Testis (tissue), 3 donors: ENCODE measurements around the gene REG3G. TPM values are rescaled to one million over a fixed set of nuclear protein-coding genes. Genes with fewer than 3 reads are reported as not detected.

Source experiments
- DNase-seq: peaks from one replicate; pipeline ENCODE4 v3.0.0-alpha.2; 2019
- H3K27ac ChIP-seq, 2 donors: fragments of 200-600 bp; sonication (generic); one replicate each; pipeline ENCODE4 v1.5.1; 2019
- H3K27me3 ChIP-seq: fragments of 200-600 bp; sonication (generic); one replicate; pipeline ENCODE4 v1.5.1; 2019
- H3K36me3 ChIP-seq: fragments of 200-600 bp; sonication (generic); one replicate; pipeline ENCODE4 v1.5.1; 2017; ENCODE audit warnings: low read depth; ENCODE audit errors: missing control alignments
- H3K4me1 ChIP-seq: fragments of 200-600 bp; sonication (generic); one replicate; pipeline ENCODE4 v1.5.1; 2019
- H3K4me3 ChIP-seq, 2 donors: fragments of 200-600 bp; sonication (generic); one replicate each; pipeline ENCODE4 v1.5.1; 2017 to 2019
- H3K9me3 ChIP-seq: fragments of 200-600 bp; sonication (generic); one replicate; pipeline ENCODE4 v1.5.1; 2017
- POLR2A ChIP-seq: fragments of 450-650 bp; IDR thresholded peaks from one replicate; pipeline ENCODE4 v1.6.1; 2017; ENCODE audit warnings: antibody characterized with exemption, mild to moderate bottlenecking, moderate library complexity
- WGBS, 2 donors: methylation state at CpG; one replicate each; pipeline ENCODE4 v1.1.5; 2018; 5-methylcytosine and 5-hydroxymethylcytosine counted together
- intact Hi-C: fragments of 100-400 bp; cut with DNase I; formaldehyde crosslinking; loops from one replicate; pipeline ENCODE4 v1.15.1; 2023; ENCODE audit warnings: low total_unique reads
- polyA plus RNA-seq: library from polyadenylated mRNA; stranded (reverse); fragments of 350-450 nt; fragmentation: Illumina TruSeq; extraction: RNeasy Lipid Tissue Mini Kit (QIAGEN cat#74804); gene quantifications from one replicate; pipeline ENCODE4 v1.2.3, GENCODE V29; 2014; ENCODE audit warnings: low read depth, low replicate concordance; ENCODE audit not compliant: insufficient read depth
- total RNA-seq, 2 donors: library from RNA; depleted of rRNA; stranded (reverse); fragments of >200 nt; gene quantifications; one replicate each; pipeline ENCODE4 v1.2.3, GENCODE V29; 2016
- TF ChIP-seq, protein P1 (sequence below), 3 experiments: fragments of 450-650 bp in 2 of 3; fragments of 200-600 bp in 1 of 3; sonication (generic) in 1 of 3; IDR thresholded peaks; one replicate each; pipeline ENCODE4 v1.5.1; 2016 to 2019; ENCODE audit warnings: antibody characterized with exemption in 3 of 3, mild to moderate bottlenecking in 2 of 3, moderate library complexity in 1 of 3

Gene REG3G
- total and polyA plus RNA-seq, 3 donors from 2014 or later = 22.3 to 69.7 (median 60.7) TPM

GRCh38 chr2:78989051-78989450, 36.5 kb upstream of the REG3G start:
- Histone ChIP-seq H3K4me3 (no peak overlapping the region), H3K4me1 (no peaks in the 10 kb centered on the region), H3K27me3 (no peaks in the 10 kb centered on the region), H3K27ac (no peak overlapping the region), H3K9me3 (no peaks in the 10 kb centered on the region), H3K36me3 (no peaks in the 10 kb centered on the region)
- TF ChIP-seq POLR2A = no peak
- TF ChIP-seq, protein P1, sequence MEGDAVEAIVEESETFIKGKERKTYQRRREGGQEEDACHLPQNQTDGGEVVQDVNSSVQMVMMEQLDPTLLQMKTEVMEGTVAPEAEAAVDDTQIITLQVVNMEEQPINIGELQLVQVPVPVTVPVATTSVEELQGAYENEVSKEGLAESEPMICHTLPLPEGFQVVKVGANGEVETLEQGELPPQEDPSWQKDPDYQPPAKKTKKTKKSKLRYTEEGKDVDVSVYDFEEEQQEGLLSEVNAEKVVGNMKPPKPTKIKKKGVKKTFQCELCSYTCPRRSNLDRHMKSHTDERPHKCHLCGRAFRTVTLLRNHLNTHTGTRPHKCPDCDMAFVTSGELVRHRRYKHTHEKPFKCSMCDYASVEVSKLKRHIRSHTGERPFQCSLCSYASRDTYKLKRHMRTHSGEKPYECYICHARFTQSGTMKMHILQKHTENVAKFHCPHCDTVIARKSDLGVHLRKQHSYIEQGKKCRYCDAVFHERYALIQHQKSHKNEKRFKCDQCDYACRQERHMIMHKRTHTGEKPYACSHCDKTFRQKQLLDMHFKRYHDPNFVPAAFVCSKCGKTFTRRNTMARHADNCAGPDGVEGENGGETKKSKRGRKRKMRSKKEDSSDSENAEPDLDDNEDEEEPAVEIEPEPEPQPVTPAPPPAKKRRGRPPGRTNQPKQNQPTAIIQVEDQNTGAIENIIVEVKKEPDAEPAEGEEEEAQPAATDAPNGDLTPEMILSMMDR (IDR thresholded peaks at IDR 0.05) = no peak
- intact Hi-C loops = no loop called here
- WGBS, 2 donors = 64 to 73% methylated on average over 2 of the region's 2 CpGs
- no peak for DNase-seq

DNA sequence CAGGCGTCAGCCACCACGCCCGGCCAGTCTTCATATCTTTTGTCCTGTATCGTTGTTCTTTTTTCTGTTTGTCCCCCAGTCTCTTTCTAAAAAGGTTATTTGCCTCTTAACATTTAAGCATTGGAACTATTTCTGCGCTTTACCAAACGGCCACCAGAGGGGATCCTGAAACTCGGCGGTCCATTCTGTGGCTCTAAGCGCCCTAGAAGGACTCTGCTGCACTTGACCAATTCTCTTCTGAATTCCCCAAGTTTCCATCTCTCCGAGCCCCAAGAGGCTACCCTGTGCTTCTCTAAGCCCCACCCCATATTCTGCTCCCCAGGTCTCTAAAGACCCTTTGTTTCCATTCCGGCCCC, 33.1 kb upstream of the REG3G start:
- 15 to 21% methylated on average over 11 of the region's 11 CpGs for WGBS, 2 donors
- intact Hi-C loops = no loop called here
- peak; percentile 38 for DNase-seq
- no peaks in the 10 kb centered on the region for H3K4me1 ChIP-seq
- no peaks in the 10 kb centered on the region for H3K27me3 ChIP-seq
- TF ChIP-seq, protein P1 (IDR thresholded peaks at IDR 0.05) = peak in 2 of 3 experiments; percentile 21 to 37
- TF ChIP-seq POLR2A = no peak
- no peaks in the 10 kb centered on the region for H3K9me3 ChIP-seq
- no peaks in the 10 kb centered on the region for H3K36me3 ChIP-seq
- peak overlapping the region in 1 of 2 donors; percentile 21 for H3K4me3 ChIP-seq
- no peak overlapping the region for H3K27ac ChIP-seq

GRCh38 chr2:78992807-78993517, 32.5 kb upstream of the REG3G start:
- peak overlapping the region in 1 of 2 donors; percentile 21 for H3K4me3 ChIP-seq
- TF ChIP-seq POLR2A = no peak
- TF ChIP-seq, protein P1 (IDR thresholded peaks at IDR 0.05) = no peak
- no peaks in the 10 kb centered on the region for H3K4me1 ChIP-seq
- DNase-seq = no peak
- WGBS, 2 donors = 1 to 3% methylated on average over 26 to 36 of the region's 45 CpGs
- no peaks in the 10 kb centered on the region for H3K36me3 ChIP-seq
- no peaks in the 10 kb centered on the region for H3K9me3 ChIP-seq
- H3K27me3 ChIP-seq = no peaks in the 10 kb centered on the region
- intact Hi-C loops = no loop called here
- H3K27ac ChIP-seq = no peak overlapping the region

DNA sequence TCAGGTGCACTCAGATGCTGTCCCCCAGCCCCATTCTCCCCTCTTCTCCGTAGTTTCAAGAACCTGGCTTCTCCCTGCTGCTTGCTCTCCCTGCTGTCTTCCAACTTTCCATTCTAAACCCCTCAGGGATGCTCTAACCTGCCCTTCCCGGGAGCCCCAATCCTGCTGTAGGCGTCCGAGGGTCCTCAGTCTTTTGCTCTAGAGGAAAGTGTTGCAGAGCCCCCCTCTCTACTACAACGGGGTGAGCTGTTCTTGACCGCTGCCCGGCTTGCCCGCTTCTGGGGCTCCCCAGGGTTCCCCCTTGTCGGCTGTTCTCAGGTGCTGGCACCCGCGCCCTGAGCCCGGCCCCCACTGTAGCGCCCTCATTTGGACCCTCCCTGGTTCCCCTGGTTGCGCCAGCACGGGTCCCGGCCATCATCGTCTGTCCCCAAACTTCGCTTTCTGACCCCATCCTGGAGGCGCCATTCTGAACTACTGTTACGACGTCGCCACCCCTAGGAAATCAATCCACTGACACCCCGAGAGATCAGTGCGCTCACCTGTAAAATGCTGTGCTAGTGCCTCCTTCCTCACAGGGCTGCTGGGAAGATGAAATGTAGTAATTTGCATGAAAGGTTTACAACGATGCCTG, 31.9 kb upstream of the REG3G start:
- Histone ChIP-seq H3K9me3 (no peaks in the 10 kb centered on the region), H3K4me1 (no peaks in the 10 kb centered on the region), H3K27ac (no peak overlapping the region), H3K4me3 (peak overlapping the region in 1 of 2 donors; percentile 21), H3K27me3 (no peaks in the 10 kb centered on the region), H3K36me3 (no peaks in the 10 kb centered on the region)
- WGBS, 2 donors = 17 to 45% methylated on average over 13 to 25 of the region's 25 CpGs
- intact Hi-C loops = no loop called here
- DNase-seq = no peak
- TF ChIP-seq POLR2A = no peak
- TF ChIP-seq, protein P1 (IDR thresholded peaks at IDR 0.05) = no peak

GRCh38 chr2:78994789-78995188, 30.7 kb upstream of the REG3G start:
- whole genome bisulfite sequencing, 2 donors = 71 to 90% methylated on average over 1 of the region's 1 CpG

More at GRCh38 chr2:78994789-78995188, 30.7 kb upstream of the REG3G start:
- no peak overlapping the region for H3K4me3 ChIP-seq
- no peaks in the 10 kb centered on the region for H3K36me3 ChIP-seq
- H3K4me1 ChIP-seq = no peaks in the 10 kb centered on the region
- TF ChIP-seq, protein P1 (IDR thresholded peaks at IDR 0.05) = no peak
- TF ChIP-seq POLR2A = no peak
- intact Hi-C loops = no loop called here
- H3K27me3 ChIP-seq = no peaks in the 10 kb centered on the region
- no peak for DNase-seq
- H3K9me3 ChIP-seq = no peaks in the 10 kb centered on the region
- H3K27ac ChIP-seq = no peak overlapping the region
